ENCODE results near the gene CRYBA1. TPM values are rescaled to one million over a fixed set of nuclear protein-coding genes. Genes with fewer than 3 reads are reported as not detected.
"Not testable (repeated sequence)": the region's sequence is repeated elsewhere in the genome, so short reads cannot be mapped to it uniquely, and the experiment has no call there.

CRYBA1 gene
- total RNA-seq, 1 donor from 2014 or later = not detected

DNA sequence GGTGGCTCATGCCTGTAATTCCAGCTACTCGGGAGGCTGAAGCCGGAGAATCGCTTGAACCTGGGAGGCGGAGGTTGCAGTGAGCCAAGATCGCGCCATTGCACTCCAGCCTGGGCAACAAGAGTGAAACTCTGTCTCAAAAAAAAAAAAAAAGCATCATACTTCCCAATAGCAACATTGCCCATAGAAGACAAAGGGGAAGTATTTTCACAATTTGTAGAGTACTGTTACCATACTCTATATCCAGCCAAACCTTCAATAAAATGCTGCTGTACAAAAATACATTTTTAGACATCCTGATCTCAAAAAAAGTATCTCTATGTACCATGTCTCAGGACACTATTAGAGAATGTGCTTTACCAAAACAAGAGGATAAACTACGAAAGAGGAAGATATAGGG lies 11.7 kb upstream of the CRYBA1 start:
- DNase-seq; intact Hi-C loops (cut with micrococcal nuclease); ATAC-seq: not testable (repeated sequence)

DNA sequence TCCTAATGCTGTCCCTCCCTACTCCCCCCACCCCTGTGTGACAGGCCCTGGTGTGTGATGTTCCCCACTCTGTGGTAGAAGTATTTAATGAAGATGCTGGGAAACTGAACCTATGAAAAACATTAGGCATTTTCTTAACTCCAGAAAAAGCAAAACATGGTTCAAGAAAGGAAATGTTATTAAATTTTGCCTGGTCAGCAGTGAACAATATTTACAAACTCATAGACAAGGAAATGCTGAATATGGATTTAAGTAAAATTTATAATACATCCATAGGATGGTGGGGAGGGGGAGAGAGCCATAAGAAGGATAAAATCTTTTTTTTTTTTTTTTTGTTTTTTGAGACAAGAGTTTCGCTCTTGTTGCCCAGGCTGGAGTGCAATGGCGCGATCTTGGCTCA lies 10.8 kb upstream of the CRYBA1 start:
- DNase-seq = no peak
- intact Hi-C loops (cut with micrococcal nuclease) = no loop called here
- ATAC-seq = no peak

DNA sequence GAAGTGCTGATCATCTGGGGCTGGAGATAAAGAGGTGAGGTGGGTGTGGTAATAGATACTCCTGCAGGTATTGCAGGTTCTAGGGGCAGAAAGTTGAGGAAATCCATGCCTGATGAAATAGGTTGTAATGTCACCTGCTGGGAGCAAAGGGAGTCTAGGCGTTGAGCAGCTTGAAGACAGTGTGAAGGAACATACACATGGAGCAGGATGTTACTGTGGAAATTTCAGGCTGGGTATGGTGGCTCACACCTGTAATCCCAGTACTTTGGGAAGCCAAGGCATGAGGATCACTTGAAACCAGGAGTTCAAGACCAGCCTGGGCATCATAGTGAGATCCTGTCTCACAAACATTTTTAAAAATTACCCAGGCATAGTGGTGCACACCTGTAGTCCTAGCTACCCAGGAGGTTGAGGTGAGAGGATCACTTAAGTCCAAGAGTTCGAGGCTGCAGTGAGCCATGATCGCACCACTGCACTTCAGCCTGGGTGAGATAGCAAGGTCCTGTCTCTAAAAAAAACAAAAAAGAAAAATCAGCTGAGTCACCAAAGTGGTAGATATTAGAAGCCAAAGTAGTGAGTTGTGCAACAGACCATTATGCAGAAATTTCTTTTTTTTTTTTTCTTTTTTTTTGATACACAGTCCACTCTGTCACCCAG lies 9.1 kb upstream of the CRYBA1 start:
- intact Hi-C loops (cut with micrococcal nuclease) = no loop called here
- ATAC-seq (no peak), DNase-seq (no peak)

DNA sequence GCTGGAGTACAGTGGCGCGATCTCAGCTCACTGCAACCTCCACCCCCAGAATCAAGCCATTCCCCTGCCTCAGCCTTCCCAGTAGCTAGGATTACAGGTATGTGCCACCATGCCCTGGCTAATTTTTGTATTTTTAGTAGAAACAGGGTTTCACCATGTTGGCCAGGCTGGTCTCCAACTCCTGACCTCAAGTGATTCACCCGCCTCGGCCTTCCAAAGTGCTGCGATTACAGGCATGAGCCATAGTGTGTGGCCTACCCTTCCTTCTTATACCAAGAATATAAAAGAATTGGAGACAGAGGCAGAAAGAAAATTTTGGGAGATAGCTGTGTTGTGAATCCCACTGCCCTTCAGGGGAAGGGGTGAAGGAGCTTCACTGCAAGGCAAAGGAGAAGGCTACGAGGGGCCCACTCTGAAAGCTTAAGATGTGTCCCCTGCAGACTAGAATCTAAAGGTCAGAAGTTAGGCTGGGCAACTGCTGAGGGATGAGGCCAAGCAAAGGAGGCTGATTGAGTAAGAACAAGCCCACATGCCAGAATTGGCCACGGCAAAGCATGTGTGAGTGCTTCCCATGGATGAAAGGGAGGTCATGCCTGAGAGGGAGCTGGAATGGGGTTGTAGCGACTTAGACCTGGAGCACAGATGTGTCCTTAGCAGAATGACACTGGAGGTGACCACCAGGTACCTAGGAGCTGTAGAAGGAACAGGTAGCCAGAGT lies 8.4 kb upstream of the CRYBA1 start:
- intact Hi-C loops (cut with micrococcal nuclease) = no loop called here
- ATAC-seq = no peak

DNA sequence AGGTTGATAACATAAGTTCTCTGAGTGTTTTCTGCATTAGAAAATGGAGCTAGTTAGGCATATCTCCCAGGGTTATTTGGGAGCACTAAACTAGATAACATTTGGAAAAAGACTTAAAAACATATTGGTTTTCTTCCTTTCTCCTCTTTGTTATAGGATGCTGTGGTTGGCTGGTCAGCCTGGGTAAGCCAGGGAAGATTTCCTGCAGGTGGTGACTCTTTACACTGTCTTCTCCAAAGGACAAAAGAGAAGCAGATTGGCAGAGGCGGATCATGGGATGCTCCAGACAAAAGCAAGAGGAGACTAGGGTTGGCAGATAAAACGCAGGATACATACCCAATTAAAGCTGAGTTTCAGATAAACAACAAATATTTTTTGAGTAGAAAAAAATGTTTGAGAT lies 6.2 kb upstream of the CRYBA1 start:
- intact Hi-C loops (cut with micrococcal nuclease) = no loop called here
- DNase-seq = no peak

More for the DNA sequence above, 8.4 kb upstream of the CRYBA1 start:
- DNase-seq = no peak

DNA sequence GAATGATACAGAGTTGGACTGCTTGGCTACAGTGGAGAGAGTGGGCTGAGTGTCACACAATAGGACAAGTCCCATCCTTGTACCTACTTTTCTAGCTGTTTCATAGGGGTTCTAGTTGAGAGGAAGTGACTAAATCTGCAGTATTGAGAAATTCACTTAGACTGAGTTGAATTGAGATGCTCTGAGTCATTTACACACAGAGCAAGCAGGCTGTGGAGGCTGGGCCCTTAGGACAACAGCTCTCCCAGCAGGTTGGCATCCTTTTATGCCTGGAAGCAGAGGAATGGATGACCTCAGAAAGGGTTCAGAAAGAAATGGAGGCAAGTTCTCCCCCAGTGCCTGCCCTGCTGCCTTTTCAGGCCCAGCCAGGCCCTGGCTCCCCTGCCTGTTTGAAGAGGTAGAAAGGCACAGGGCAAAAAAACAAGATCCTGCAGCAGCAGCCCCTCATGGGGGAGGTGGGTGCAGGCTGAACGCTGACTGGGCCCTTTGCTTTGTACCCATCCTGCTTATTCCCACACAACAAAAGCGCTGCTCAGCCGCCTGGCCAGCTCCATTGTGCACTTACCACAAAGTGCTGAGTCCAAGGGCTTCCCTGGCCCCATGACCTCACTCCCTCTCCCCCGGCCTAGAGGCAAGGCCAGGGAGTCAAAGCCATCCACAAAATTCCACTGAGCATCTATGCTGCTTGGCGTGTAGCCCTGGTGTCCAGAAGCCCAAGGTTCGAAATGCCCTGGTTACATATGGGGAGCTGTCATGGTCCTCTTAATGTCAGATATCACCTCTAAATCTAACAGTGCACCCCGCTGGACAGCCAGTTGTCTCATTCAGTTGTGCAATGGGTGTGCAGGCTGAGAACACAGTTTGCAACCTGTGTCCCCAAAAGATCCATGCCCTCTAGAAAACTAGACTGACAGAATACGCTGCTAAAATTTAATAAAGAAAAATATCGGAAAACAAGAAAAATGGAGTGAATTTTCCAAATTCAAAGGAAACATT lies 5.4 kb upstream of the CRYBA1 start:
- intact Hi-C loops (cut with micrococcal nuclease) = no loop called here
- ATAC-seq = peak; percentile 69
- peak; percentile 34 for DNase-seq

More for the DNA sequence above, 6.2 kb upstream of the CRYBA1 start:
- no peak for ATAC-seq

DNA sequence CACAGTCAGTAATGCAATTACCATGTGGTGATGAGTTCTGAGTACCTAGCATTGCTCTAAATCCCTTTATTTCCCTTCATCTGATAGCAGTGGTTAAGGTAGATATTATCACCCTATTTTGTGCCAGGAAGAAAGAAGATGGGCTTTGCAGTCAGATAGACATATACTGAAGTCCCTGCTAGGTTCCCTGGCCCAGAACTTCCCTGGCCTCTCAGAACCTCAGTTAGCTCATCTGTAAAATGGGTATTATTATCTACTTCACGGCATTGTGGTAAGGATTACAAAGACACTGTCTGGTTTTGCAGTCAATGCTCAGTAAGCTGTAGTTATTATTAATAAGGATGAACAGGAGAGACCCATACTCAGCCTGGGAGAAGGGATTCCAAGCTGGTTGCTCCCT lies 4.6 kb upstream of the CRYBA1 start:
- intact Hi-C loops (cut with micrococcal nuclease) = no loop called here
- no peak for ATAC-seq

DNA sequence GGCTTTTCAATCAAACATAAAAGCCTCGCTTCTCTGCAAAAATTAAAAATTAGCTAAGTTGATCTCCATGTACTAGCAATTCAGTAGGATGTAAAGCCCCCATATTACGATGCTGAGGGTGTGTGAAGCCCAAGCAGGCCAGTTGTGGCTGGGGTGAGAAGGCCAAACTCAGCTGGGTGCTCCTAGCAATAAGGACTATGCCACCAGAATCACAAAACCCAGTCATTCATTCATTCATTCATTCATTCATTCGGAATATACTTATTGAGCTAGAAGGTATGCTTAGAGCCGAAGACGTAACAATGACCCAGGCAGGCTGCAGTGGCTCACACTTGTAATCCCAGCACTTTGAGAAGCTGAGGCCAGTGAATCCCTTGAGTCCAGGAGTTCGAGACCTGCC lies 3.9 kb upstream of the CRYBA1 start:
- no peak for DNase-seq
- intact Hi-C loops (cut with micrococcal nuclease) = no loop called here
- no peak for ATAC-seq

More for the DNA sequence above, 4.6 kb upstream of the CRYBA1 start:
- DNase-seq = no peak

DNA sequence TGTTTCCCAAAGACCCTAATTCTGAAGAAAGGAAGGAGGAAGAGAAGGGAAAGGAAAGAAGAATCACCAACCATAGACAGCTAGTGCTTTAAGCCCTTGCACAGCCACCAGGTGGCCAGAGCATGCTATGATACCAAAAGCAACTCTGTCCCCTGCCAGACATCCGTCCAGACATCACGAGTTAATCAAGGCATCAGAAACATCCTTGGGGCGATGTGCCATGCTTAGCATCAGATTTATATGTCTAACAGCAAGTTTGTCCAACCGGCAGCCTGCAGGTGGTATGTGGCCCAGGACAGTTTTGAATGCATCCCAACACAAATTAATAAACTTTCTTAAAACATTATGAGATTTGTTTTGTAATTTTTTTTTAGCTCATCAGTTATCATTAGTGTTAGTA lies 2.9 kb upstream of the CRYBA1 start:
- ATAC-seq = no peak
- DNase-seq = no peak
- intact Hi-C loops (cut with micrococcal nuclease) = no loop called here

DNA sequence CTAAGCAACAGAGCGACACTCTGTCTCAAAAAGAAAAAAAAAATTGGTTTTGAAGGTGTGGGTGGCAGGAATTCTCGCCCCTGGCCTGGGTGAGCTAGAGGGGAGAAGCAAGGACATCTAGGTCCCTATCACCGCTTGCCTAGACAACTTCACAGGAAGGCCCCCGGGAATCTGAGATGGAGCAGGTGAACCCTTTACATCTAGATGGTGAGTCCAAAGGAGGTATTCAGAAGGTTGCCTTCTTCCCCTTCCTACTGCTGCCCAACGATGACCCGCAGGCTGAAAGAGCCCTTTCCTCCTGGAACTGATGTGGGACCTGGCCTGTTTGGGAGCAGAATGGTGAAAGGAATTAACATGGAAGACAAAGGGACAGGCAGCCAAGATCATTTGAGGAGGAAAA lies 1.3 kb upstream of the CRYBA1 start:
- DNase-seq (no peak), ATAC-seq (no peak)
- intact Hi-C loops (cut with micrococcal nuclease) = no loop called here

DNA sequence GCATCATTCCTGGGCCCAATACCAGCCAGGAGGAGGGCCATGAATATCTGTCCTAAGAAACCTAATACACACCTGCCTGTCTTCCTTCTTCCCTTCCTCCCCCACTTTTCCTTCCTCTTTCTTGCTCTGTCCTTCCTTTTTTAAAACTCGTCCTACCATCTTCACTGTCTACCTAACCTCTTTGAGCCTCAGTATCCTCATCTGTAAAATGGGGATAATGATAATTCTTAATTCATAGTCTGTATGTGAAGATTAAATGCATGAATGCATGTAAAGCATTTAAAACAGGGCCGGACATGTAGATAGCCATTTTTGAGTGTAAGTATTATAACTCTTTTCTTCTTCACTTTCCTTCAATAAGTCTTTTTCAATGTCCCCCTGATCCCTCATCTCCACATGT lies 560 bp downstream of the CRYBA1 start:
- no peak for ATAC-seq
- intact Hi-C loops (cut with micrococcal nuclease) = no loop called here
- DNase-seq = no peak

DNA sequence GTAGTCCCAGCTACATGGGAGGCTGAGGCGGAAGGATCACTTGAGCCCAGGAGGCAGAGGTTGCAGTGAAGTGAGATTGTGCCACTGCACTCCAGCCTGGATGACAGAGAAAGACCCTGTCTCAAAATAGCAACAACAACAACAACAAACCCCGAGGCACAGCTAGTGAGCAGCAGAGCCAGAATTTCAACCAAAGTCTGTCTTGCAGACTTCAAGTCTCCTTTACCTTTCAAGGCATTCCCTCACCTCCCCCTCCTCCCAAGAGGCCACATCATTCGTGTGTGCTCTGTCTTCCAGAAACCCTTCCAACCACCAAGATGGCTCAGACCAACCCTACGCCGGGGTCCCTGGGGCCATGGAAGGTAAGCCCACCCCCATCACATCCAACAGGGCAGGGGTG lies 2.2 kb downstream of the CRYBA1 start:
- DNase-seq (no peak), ATAC-seq (no peak)
- intact Hi-C loops (cut with micrococcal nuclease) = no loop called here

DNA sequence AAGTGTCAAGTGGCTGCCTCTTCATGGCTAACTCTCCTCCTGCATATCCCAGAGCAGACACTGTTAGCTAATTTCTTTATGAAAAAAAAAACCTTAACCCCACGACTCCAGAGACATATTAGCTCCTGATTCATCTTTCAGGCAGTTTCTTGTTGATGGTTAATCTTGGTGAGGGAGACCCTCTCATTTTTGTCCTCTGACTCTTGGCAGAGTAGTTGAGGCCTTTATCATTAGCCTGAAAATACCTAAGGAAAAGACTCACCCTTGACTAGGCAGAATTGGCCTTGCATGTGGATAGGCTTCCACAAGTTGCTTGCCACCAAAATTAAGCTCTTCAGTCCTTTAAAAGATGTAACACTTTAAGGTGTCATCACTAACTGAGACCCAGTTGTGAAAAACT lies 4.0 kb downstream of the CRYBA1 start:
- DNase-seq (no peak), ATAC-seq (no peak)
- intact Hi-C loops (cut with micrococcal nuclease) = no loop called here

DNA sequence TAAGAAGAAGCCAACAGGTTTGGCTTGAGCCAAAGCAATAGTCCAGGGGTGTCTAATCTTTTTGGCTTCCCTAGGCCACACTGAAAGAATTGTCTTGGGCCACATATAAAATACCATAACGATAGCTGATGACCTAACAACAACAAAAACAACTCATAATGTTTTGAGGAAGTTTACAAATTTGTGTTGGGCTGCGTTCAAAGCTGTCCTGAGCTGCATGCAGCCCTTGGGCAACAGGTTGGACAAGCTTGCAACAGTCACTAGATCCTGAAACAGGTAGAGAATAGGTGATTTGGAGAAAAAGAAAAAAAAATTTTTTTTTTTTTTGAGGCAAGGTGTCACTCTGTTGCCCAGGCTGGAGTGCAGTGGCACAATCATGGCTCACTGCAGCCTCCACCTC lies 4.5 kb downstream of the CRYBA1 start:
- ATAC-seq (no peak), DNase-seq (no peak)
- intact Hi-C loops (cut with micrococcal nuclease) = no loop called here

DNA sequence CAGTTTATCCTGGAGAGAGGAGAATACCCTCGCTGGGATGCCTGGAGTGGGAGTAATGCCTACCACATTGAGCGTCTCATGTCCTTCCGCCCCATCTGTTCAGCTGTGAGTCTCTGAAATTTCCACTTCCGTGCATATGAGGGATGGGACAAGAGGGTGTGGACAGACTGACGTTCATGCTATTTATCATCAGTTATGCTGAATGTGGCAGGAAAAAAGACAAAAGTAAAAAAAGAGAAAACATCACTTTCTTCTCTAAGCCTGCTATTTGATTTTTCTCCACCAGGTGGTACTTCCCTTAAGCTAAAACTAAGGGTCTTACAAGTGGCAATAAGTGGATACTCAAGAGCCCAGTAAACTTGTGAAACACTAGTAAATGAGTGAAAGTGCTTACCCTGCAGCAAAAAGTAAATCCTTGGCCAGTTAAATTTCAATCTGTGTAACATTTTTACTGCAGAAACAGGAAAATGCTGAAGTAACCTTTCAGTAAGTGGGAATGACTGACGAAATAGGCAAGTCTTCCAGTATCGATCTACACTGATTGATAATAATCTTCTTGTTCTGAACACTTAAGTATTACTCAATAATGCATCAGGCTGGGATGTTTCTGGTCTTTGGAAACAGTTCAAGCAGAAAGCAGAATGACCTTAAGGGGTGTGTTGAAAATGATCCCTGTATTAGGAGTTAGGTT lies 5.6 kb downstream of the CRYBA1 start:
- intact Hi-C loops (cut with micrococcal nuclease) = no loop called here
- DNase-seq = no peak
- ATAC-seq = no peak

DNA sequence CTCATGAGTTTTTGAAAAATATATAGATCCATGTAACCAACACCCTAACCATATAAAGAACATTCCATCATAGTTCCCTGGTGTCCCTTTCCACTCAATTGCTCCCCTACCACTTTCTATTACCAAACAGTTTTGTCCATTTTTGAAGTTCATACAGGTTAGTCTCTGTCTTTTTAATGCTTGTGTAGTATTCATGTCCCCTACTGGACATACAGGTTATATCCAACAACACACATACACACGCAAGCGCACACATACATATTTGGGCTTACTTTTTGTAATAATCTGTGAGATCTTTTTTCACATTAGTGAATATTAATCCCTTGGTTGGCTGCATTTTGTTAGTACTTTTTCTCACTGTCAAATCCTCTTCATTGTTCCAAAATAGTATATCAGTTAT lies 6.4 kb downstream of the CRYBA1 start:
- ATAC-seq (no peak), DNase-seq (no peak)
- intact Hi-C loops (cut with micrococcal nuclease) = no loop called here

DNA sequence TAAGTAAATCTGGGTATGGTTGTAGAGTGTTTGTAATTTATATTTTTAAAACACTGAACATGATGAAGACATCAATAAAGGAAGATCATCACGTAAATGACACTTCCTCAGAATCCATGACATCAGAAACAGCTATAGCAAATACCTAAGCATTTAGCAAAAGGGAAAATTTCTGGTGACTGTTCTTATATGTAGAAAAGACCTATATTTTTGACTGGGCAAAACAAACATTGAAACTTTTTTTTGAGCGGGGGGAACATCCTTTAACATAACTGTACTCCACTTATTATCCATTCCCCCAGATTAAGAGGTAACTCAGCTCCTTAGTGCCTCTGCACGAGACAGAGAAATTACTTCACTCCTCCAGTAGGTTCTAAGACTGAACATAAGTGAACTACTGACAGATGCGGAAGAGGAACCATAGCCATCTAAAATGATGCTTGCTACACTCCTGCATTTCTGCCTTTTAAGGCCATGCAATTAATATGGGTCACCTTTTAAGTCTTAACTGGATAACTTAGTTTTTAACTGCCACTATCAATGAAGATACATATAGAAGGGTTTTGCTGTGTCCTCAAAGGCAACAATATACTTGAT lies 9.4 kb downstream of the CRYBA1 start:
- DNase-seq (no peak), ATAC-seq (no peak)
- intact Hi-C loops (cut with micrococcal nuclease) = no loop called here

DNA sequence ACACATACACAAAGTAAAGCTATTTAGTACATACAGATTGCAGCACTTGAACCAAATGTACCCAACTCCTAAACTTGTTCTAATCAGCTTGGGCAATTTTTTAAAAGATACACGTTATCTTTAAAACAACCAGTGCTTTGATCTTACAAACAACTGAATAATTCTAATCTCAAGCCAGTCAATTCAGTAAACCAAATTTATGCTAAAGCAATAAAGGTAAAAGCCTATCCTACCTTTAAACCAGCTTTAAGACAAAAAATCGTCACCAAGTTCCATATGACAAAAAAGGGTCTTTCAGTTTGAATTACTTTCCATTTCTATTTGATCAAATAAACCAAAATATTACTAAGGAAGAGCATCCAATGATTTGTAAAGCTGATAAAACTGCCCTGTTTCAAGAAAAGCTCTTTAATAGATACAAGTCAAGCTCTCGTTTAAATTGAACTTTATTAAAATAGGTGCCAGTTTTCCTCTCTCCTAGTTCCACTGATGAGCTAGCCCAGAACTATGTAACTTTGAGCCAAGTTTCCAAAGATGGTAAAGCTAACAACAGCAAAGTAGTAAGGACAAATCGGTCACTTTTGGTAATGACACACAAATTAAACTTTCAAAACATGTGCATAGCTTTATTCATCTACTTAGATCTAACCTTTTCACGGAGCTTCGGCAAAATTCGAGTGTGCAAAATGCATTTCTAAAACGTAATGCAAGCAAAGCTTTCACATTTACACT lies 10.2 kb downstream of the CRYBA1 start:
- peak; percentile 60 for ATAC-seq
- intact Hi-C loops (cut with micrococcal nuclease) = no loop called here

More for the DNA sequence above, 10.2 kb downstream of the CRYBA1 start:
- DNase-seq = no peak
